Thymus (tissue), 11 donors: ENCODE data around the gene CYYR1. TPM values are rescaled to one million over a fixed set of nuclear protein-coding genes. Genes with fewer than 3 reads are reported as not detected.

ENCODE experiments used
- DNase-seq, 9 donors: peaks; one replicate each; pipeline ENCODE4 v3.0.0-alpha.2; 2013; ENCODE audit warnings: low spot score in 9 of 9, low read depth in 6 of 9, missing footprints in 1 of 9
- H3K27ac ChIP-seq, 2 donors: one replicate each; pipeline ENCODE4 v1.5.1; 2013; ENCODE audit warnings: control low read depth in 1 of 2, low read depth in 1 of 2, low read length in 1 of 2, mild to moderate bottlenecking in 1 of 2, moderate library complexity in 1 of 2
- H3K27me3 ChIP-seq, 2 donors: one replicate each; pipeline ENCODE4 v1.5.1; 2013; ENCODE audit warnings: low read length in 1 of 2; ENCODE audit not compliant: control insufficient read depth in 2 of 2, insufficient read depth in 1 of 2
- H3K36me3 ChIP-seq, 2 donors: one replicate each; pipeline ENCODE4 v1.5.1; 2013; ENCODE audit warnings: low read length in 1 of 2, mild to moderate bottlenecking in 1 of 2, moderate library complexity in 1 of 2; ENCODE audit not compliant: control insufficient read depth in 2 of 2, insufficient read depth in 2 of 2
- H3K4me1 ChIP-seq, 2 donors: one replicate each; pipeline ENCODE4 v1.5.1; 2013; ENCODE audit warnings: low read length in 2 of 2; ENCODE audit not compliant: control insufficient read depth in 2 of 2, insufficient read depth in 2 of 2
- H3K4me3 ChIP-seq, 2 donors: one replicate each; pipeline ENCODE4 v1.5.1; 2013; ENCODE audit warnings: low read length in 2 of 2, control low read depth in 1 of 2, mild to moderate bottlenecking in 1 of 2
- H3K9me3 ChIP-seq, 2 donors: one replicate each; pipeline ENCODE4 v1.5.1; 2013; ENCODE audit warnings: low read length in 1 of 2, mild to moderate bottlenecking in 1 of 2; ENCODE audit not compliant: control insufficient read depth in 2 of 2, insufficient read depth in 1 of 2
- WGBS: extraction: QIAGEN DNeasy Blood & Tissue Kit; methylation state at CpG from one replicate; pipeline ENCODE4 v1.1.7; 2013; 5-methylcytosine and 5-hydroxymethylcytosine counted together
- polyA plus RNA-seq: library from polyadenylated mRNA; stranded (reverse); fragments of 200-250 nt; gene quantifications from one replicate; pipeline ENCODE4 v1.2.3, GENCODE V29; 2013
- total RNA-seq: library from RNA; stranded (reverse); fragments of 120-200 nt; gene quantifications from one replicate; pipeline ENCODE4 v1.2.4, GENCODE V29; 2013
- donor health status: healthy.

Gene CYYR1
- total and polyA plus RNA-seq, 2 donors = 3.5 to 19.1 TPM

DNA sequence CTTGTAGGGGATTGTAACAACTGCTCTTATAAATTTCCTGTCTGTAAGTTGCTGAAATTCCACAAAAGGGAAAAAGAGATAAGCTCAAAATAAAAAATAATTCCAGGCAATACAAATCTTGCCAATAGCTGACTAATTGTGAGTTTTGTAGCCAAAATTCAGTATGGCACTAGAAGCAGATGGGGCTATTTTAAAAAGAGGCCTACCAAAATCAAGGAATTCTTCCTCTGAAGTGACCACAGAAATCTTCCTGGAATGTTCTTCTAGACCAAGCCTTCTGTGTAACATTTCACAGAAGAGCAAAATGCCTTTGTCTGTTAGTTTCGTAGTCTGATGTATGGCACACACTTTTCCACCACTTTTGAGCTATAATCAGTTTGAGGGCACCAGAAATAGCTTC is 127.6 kb downstream of the CYYR1 start:
- 86% methylated on average over 1 of the region's 1 CpG for WGBS
- DNase-seq = no peak
- Histone ChIP-seq H3K36me3 (no peaks in the 10 kb centered on the region), H3K4me1 (no peaks in the 10 kb centered on the region), H3K27me3 (no peaks in the 10 kb centered on the region), H3K27ac (no peak overlapping the region), H3K9me3 (no peaks in the 10 kb centered on the region), H3K4me3 (no peak overlapping the region)

DNA sequence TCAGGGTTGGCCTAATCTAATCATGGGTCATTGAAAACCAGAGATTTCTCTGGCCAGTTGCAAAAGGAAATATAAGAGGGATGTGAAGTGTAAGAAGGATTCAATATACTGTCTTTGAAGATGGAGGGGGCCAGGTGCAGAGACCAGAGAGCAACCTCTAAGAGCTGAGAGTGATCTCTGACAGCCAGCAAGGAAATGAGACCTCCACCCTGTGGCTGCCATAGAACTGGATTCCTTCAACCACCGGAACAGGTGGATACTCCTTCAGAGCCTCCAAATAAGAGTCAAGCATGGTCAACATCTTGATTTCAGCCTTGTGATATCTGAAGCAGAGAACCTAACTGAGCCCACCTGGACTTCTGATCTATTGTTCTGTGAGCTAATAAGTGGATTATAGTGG is 128.4 kb downstream of the CYYR1 start:
- Histone ChIP-seq H3K27me3 (no peaks in the 10 kb centered on the region), H3K4me3 (no peak overlapping the region), H3K4me1 (no peaks in the 10 kb centered on the region), H3K36me3 (no peaks in the 10 kb centered on the region), H3K27ac (no peak overlapping the region), H3K9me3 (no peaks in the 10 kb centered on the region)
- no peak for DNase-seq
- 41% methylated on average over 1 of the region's 1 CpG for WGBS

DNA sequence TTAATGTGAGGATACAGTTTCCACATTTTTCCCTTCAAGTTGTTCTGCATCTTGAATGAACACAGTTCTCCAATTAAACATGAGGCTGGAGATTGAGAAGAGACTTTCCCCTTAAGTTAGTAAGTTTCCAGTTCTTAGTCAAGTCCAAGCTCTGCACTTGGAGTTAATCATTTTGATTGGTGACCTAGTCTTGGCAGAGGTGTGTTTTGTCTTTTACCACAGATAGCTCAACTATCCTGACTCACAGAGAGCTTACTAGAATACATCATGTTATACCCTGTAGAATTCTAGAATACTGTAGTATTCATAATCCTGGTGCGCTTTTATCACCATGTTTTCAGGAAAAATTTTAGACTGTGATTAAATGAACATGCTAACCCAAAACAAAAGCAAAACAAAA is 129.2 kb downstream of the CYYR1 start:
- H3K27me3 ChIP-seq = no peaks in the 10 kb centered on the region
- H3K4me1 ChIP-seq = no peaks in the 10 kb centered on the region
- H3K27ac ChIP-seq = no peak overlapping the region
- no peaks in the 10 kb centered on the region for H3K9me3 ChIP-seq
- no peak for DNase-seq
- H3K4me3 ChIP-seq = no peak overlapping the region
- no peaks in the 10 kb centered on the region for H3K36me3 ChIP-seq
- 95% methylated on average over 1 of the region's 1 CpG for WGBS

DNA sequence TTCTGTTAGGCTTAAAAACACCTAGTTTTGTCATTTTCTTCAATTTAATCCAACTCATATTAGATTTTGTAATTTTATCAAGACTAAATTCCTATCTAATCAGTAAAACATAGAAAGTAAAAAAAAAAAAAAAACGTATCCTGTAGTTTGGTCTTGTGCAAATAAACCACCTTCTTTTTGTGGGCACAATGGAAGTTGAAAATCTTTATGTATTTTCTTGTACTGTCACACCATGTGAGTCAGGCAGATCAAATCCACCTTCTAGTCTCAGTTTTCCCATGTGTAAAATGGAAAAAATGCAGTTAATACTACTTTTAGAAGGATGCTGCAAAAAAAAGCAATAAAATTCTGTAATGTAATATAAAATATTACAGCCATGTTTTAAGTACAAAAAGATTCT is 129.8 kb downstream of the CYYR1 start:
- 90% methylated on average over 1 of the region's 1 CpG for WGBS
- no peaks in the 10 kb centered on the region for H3K36me3 ChIP-seq
- H3K27me3 ChIP-seq = no peaks in the 10 kb centered on the region

DNA sequence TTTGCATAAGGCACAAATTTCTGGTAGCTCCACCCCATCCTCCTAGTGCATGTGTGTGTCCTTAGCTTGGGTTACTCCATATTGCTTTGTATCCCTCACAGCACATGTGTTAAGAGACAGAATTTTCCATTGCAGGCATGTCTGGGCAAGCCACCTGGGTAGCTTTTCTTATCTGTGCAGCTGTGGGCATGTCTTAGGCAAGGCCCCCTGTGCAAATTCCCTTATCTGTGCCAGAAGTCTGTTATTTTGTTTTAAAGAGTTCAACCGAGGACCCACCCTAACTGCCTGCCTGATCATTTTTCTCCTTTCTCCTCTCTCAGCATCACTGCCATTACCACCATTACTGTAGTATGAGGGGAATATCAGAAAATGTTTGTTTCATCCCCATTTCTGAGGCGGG is 131.9 kb downstream of the CYYR1 start:
- Histone ChIP-seq H3K36me3 (no peaks in the 10 kb centered on the region), H3K4me3 (no peak overlapping the region), H3K27ac (no peak overlapping the region), H3K27me3 (no peaks in the 10 kb centered on the region), H3K4me1 (no peaks in the 10 kb centered on the region), H3K9me3 (no peaks in the 10 kb centered on the region)
- no peak for DNase-seq
- WGBS = 95% methylated on average over 2 of the region's 2 CpGs

More for the DNA sequence above, 129.8 kb downstream of the CYYR1 start:
- Histone ChIP-seq H3K9me3 (no peaks in the 10 kb centered on the region), H3K27ac (no peak overlapping the region), H3K4me3 (no peak overlapping the region), H3K4me1 (no peaks in the 10 kb centered on the region)
- no peak for DNase-seq

DNA sequence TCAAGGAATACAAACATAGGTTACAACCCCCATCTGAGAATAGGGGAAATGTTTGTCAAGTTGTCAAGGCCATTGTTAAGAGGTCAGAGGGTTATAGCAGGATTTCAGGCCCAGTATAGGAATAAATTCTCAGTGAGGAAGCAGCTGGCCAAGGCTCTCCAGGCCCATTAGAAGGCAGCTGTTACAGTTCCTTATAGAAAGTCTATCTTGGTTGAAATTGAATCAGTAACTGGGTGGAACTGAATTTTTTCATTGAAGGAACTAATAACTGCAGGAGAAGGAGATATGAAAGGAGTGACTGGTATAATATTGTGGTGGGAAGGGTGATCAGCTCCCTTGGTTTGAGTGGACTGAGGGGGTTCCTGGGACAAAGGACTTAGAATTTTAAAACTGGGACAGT is 134.1 kb downstream of the CYYR1 start:
- Histone ChIP-seq H3K9me3 (no peaks in the 10 kb centered on the region), H3K27ac (no peak overlapping the region), H3K27me3 (no peaks in the 10 kb centered on the region), H3K4me1 (no peaks in the 10 kb centered on the region), H3K4me3 (no peak overlapping the region), H3K36me3 (no peaks in the 10 kb centered on the region)
- DNase-seq = no peak

DNA sequence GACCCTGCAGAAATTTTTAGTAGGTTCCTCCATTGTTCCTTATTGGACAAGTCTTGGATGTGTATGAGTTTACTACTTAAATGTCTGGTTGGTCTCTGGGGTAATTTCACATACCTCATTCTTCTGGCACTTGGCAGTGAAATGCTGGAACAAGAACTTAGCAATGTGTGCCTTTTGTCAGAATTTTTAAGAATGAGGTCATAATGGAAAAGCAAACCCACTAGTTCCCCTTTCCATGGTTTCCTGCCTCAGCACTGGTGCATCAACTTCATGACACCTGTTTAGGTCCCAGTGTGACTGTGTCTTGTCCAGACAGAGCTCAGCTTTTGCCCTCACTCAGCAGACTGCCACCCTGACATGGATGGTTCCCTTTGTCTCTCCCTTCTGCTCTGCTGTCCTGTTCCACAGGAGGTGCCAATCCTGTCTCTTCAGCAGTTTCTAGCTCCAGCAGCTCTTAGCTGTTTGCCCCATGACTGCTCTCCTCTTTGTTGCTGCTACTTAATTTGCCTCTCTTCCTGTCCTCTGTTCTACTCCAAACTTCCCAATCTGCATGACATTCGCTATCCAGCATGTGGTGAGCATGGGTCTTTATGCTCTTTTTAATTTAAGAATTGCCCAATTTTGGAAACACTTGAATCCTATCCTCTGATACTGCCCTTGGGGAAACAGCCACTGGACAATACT is 135.6 kb downstream of the CYYR1 start:
- 94% methylated on average over 1 of the region's 1 CpG for WGBS

DNA sequence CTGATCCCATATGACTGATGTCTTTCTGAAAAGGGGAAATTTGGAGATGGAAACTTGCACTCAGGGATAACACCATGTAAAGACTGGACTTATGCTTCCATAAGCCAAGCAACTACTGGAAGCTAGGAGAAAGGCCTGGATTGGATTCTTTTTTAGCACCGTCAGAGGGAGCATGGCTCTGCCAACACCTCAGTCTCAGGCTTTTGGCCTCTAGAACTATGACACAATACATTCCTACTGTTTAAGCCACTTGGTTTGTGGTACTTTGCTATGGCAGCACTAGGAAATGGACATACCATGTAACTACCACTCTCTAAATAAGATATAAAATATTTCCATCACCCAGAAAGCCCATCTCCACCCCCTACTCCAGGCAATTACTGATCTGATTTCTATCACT is 139.7 kb downstream of the CYYR1 start:
- H3K4me3 ChIP-seq = no peak overlapping the region
- DNase-seq = no peak
- no peaks in the 10 kb centered on the region for H3K27me3 ChIP-seq
- no peak overlapping the region for H3K27ac ChIP-seq
- no peaks in the 10 kb centered on the region for H3K9me3 ChIP-seq
- H3K4me1 ChIP-seq = no peaks in the 10 kb centered on the region
- whole genome bisulfite sequencing = 98% methylated on average over 1 of the region's 1 CpG
- H3K36me3 ChIP-seq = no peaks in the 10 kb centered on the region

More for the DNA sequence above, 135.6 kb downstream of the CYYR1 start:
- H3K4me3 ChIP-seq = no peak overlapping the region
- no peaks in the 10 kb centered on the region for H3K4me1 ChIP-seq
- no peaks in the 10 kb centered on the region for H3K27me3 ChIP-seq
- no peaks in the 10 kb centered on the region for H3K36me3 ChIP-seq
- DNase-seq = peak in 1 of 9 donors; percentile 9
- no peak overlapping the region for H3K27ac ChIP-seq
- no peaks in the 10 kb centered on the region for H3K9me3 ChIP-seq

DNA sequence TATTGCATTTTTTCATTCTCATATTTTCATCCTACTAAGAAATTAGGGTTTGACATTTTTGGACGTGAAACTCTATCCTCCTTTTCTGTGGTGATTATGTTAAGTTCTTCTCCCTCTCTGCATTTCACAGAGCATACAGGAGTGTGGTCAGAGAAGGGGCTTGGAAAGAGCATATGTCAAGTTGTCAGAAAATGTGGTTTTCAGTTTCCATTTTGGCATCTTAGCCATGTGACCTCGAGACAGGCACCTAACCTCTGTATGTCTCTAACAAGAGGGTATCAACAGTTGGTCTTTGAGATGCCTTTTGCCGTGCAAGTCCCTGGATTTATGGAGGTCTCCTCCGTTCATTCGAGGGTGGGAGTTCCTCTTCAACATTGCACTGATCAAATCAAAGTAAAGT is 140.7 kb downstream of the CYYR1 start:
- Histone ChIP-seq H3K36me3 (no peaks in the 10 kb centered on the region), H3K27ac (no peak overlapping the region), H3K4me1 (no peaks in the 10 kb centered on the region), H3K27me3 (no peaks in the 10 kb centered on the region), H3K4me3 (no peak overlapping the region), H3K9me3 (no peaks in the 10 kb centered on the region)
- WGBS = 21% methylated on average over 5 of the region's 5 CpGs
- DNase-seq = no peak
